ENCODE results near the gene FOXJ1.

FOXJ1 gene

DNA sequence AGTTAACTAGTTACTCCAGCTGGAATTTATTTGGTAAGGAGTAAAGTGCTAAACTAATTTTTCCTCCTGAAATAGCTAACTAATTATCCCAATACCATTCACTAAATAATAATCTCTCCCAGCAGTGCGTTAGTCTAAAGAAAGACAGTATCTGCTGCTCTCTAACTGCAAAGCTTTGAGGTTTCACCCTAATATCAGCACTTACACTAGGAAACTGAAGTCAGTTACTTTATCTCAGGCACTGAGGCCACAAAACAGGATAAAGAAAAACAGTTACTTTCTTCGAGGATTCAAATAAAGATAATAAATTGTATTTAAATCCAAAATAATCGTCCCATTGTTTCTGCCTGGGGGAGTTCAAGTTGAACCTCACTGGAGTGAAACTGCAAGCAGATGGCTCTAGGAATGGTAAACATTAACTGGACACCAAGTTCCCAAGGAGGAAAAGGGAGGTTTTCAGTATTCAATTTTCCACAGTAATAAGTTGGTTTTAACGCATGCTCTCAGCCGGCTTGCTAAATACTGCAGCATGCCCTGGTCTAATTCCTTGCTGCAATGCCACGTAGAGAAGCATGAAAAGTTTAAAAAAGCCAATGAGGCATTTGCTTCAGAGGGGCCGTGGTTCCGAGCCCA lies 20.0 kb upstream of the FOXJ1 start:
- DNase-seq (ENCODE audit: insufficient read length, low spot score) (no peak), FAIRE-seq (no peak)
- TF ChIP-seq, protein P1, sequence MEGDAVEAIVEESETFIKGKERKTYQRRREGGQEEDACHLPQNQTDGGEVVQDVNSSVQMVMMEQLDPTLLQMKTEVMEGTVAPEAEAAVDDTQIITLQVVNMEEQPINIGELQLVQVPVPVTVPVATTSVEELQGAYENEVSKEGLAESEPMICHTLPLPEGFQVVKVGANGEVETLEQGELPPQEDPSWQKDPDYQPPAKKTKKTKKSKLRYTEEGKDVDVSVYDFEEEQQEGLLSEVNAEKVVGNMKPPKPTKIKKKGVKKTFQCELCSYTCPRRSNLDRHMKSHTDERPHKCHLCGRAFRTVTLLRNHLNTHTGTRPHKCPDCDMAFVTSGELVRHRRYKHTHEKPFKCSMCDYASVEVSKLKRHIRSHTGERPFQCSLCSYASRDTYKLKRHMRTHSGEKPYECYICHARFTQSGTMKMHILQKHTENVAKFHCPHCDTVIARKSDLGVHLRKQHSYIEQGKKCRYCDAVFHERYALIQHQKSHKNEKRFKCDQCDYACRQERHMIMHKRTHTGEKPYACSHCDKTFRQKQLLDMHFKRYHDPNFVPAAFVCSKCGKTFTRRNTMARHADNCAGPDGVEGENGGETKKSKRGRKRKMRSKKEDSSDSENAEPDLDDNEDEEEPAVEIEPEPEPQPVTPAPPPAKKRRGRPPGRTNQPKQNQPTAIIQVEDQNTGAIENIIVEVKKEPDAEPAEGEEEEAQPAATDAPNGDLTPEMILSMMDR (IDR thresholded peaks at IDR 0.05; ENCODE audit: insufficient read depth, missing control alignments) = no peak

DNA sequence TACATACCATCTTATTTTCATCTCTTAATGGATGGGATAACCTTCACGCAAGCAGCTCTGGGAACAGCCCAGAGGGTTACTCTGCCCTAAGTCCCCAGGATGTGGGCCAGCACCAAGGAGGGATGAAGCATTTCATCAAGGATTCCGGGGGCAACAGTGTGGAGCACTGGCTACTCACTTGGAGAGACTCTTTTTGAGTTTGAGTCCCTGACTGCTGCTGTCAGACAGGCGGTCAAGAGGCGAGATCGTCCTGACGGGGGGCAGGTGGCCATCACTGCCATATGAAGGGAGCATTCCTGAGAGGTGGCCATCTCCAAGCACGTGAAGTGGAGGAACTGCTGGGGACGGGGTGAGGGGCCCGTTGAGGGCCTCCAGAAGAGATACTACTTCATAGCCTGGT lies 18.1 kb upstream of the FOXJ1 start:
- DNase-seq (ENCODE audit: insufficient read length, low spot score) (no peak), FAIRE-seq (no peak)
- TF ChIP-seq, protein P1 (IDR thresholded peaks at IDR 0.05; ENCODE audit: insufficient read depth, missing control alignments) = no peak

DNA sequence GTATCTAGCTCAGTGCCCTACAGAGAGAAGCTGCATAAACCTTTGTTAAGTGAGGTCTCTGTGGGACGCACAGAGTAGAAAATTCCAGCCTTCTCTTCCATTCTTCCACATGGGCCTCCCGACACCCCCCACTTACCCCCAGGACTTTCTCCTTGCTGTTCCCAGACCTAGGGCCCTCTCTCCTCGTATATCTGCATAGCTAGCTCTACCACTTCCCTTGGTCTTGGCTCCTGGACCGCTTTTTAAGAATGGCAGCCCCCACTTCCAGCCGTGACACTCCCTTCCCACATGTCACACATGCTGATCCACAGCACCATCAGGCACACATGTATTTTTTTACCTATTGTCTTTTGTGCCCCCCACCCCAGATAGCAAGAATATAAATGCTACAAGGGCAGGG lies 16.7 kb upstream of the FOXJ1 start:
- TF ChIP-seq, protein P1 (IDR thresholded peaks at IDR 0.05; ENCODE audit: insufficient read depth, missing control alignments) = no peak
- DNase-seq (ENCODE audit: insufficient read length, low spot score) (no peak), FAIRE-seq (no peak)

DNA sequence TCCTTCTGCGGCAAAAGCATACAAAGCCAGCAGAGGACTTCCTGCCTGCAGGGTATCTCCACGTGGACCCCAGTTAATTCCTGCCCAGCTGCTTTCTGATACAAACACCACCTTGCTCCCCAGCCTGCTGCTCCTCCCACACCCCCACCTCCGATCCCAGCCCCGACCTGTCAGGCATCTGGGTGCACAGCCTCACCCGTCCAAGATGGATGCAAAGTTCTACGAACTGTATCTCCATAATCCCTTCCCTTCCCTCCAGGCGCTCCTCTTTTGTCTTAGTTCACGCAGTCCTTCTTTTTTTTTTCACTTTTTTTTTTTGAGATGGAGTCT lies 15.6 kb upstream of the FOXJ1 start:
- TF ChIP-seq, protein P1 (IDR thresholded peaks at IDR 0.05; ENCODE audit: insufficient read depth, missing control alignments) = no peak
- DNase-seq (ENCODE audit: insufficient read length, low spot score) = no peak
- no peak for FAIRE-seq

DNA sequence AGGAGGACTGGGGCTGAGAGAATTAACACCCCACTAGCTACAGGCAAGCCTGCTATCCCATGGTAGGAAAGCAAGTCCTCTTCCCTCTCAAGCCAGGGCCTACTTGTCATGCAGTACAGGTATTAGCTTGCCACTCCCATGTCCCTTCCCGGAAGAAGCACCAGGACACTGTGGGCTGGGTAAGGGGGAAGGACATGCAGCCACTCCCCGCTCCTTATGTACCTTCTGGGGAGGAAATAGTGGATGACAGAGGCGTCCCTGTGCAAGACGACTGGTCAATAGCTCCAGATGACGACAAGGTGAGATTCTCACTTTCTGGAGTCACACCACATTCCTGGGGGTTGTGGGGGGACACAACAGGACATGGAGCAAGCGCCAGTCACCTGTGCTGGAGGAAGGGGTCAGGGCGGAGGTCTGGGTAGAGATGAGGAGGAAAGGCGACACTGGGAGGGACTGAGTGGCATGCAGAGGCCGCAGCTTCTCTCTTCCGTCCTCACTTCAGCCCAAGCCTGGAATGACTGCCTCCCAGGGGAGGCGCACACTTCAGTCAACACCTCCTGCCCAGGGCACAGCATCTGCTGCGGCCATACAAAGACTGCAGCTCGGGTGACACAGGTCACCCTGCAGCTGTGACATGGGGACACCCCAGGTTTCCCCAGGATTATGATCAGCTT lies 15.1 kb upstream of the FOXJ1 start:
- DNase-seq (ENCODE audit: insufficient read length, low spot score) = no peak
- no peak for FAIRE-seq

DNA sequence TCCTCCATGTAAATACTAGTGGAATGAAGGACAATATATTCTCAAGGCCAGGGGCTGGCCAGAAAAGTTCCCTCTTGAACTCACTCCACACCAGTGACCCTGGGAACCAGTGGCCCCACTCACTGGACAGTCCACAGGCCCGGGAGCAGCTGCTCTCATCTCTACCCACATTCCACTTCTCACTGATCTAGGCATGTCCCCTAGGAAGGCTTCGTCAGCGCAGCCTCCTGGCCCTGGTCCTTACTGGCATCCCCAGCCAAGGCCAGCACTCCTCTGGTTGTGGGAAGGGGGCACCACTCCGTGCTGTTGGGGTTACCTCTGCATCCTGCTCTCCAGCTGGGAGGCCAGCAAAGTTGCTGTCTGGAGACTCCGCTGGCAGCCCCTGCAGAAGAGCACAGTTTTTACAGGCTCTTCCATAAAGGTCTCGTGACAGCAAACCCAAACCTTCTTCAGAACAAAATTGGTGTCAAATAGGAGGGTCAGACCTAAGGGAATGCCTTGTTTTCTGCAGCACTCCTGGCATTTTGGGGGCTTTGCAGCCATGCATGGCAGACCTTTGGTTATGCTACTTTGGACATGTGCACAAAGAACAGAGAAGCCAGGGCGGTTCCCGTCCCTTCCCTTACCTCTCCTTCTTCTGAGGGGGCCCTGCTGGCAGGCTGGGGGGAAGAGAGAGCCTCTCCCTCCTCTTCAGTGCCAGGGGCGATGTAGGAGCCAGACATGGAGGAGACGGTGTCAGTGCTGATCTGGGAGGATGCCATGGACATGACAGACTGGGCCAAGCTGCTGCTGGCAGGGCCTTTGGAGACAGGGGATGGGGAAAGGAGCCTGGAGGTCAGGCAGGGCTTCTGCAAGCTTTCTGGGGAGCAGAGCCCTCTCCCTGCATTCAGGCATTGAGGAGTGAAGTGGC lies 14.1 kb upstream of the FOXJ1 start:
- FAIRE-seq = no peak

More for the DNA sequence above, 15.1 kb upstream of the FOXJ1 start:
- TF ChIP-seq, protein P1 (IDR thresholded peaks at IDR 0.05; ENCODE audit: insufficient read depth, missing control alignments) = no peak

More for the DNA sequence above, 14.1 kb upstream of the FOXJ1 start:
- DNase-seq (ENCODE audit: insufficient read length, low spot score) = no peak
- TF ChIP-seq, protein P1 (IDR thresholded peaks at IDR 0.05; ENCODE audit: insufficient read depth, missing control alignments) = no peak
